G401.6 (cell line): ENCODE results near the gene PAGR1.
"Not testable (repeated sequence)": the region's sequence is repeated elsewhere in the genome, so short reads cannot be mapped to it uniquely, and the experiment has no call there.

ENCODE experiments used
- FAIRE-seq: peaks from 2 replicates; lab custom pipeline; 2012; peaks lifted over from hg19 to GRCh38; lab: Jason Lieb, UNC

The PAGR1 gene

DNA sequence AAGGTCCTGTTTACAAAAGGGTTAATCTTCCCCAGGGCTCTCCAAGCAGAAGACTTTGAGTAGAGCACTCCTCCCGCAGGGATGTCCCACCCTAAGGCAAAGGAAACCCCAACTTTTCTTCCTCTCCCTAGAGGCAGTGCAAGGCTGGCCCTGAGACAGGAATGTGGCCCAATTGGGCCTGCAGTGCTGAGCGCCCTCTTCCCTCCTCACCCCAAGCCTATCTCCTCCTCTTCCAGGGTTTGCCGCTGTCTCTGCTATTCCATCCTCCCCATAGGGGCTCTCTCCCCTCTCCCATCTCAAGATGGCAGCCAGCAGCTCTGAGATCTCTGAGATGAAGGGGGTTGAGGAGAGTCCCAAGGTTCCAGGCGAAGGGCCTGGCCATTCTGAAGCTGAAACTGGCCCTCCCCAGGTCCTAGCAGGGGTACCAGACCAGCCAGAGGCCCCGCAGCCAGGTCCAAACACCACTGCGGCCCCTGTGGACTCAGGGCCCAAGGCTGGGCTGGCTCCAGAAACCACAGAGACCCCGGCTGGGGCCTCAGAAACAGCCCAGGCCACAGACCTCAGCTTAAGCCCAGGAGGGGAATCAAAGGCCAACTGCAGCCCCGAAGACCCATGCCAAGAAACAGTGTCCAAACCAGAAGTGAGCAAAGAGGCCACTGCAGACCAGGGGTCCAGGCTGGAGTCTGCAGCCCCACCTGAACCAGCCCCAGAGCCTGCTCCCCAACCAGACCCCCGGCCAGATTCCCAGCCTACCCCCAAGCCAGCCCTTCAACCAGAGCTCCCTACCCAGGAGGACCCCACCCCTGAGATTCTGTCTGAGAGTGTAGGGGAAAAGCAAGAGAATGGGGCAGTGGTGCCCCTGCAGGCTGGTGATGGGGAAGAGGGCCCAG lies 3.0 kb upstream of the PAGR1 start:
- no peak for FAIRE-seq

DNA sequence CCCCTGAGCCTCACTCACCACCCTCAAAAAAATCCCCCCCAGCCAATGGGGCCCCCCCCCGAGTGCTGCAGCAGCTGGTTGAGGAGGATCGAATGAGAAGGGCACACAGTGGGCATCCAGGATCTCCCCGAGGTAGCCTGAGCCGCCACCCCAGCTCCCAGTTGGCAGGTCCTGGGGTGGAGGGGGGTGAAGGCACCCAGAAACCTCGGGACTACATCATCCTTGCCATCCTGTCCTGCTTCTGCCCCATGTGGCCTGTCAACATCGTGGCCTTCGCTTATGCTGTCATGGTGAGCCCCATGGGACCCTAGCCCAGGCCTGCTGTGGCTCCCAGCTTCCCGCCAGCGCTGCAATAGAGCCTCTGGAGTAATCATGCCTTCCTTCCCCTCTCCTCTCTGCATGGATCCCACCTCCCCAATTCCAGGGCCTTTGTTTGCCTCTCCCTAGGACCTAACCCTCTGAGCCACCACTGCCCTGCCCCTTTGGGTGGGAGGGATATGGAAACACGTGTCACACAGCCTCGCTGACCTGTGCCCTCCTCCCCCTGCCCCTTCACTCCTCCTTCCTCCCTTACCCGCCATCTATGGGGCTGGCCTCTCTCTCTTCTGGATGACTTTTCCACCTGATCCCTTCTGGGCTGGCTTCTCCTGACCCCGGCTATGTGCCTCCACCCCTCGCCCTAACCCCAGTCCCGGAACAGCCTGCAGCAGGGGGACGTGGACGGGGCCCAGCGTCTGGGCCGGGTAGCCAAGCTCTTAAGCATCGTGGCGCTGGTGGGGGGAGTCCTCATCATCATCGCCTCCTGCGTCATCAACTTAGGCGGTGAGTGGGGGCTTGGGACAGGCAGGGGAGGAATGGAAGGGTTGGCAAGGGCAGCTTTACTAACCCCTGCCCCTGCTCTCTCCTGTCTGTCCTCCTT lies 2.0 kb upstream of the PAGR1 start:
- no peak for FAIRE-seq

DNA sequence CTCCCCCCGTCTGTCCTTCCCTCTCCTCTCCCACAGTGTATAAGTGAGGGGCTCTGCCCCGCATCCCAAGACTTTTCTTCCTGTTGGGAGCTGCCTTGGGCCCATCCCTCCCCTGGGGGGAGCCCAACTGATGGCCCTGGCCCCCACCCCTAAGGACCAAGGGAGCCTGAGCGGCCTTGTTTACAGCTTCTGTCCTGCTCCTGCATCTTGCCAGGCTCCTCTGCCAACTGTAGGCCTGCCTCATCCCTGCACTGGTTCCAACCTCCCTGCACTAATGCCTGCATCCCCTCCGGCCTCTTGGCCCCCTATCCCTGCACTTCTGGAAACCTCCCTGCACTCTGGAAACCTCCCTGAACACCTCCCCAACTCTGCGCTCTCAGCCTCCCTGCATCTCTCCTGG lies 1.4 kb upstream of the PAGR1 start:
- no peak for FAIRE-seq

DNA sequence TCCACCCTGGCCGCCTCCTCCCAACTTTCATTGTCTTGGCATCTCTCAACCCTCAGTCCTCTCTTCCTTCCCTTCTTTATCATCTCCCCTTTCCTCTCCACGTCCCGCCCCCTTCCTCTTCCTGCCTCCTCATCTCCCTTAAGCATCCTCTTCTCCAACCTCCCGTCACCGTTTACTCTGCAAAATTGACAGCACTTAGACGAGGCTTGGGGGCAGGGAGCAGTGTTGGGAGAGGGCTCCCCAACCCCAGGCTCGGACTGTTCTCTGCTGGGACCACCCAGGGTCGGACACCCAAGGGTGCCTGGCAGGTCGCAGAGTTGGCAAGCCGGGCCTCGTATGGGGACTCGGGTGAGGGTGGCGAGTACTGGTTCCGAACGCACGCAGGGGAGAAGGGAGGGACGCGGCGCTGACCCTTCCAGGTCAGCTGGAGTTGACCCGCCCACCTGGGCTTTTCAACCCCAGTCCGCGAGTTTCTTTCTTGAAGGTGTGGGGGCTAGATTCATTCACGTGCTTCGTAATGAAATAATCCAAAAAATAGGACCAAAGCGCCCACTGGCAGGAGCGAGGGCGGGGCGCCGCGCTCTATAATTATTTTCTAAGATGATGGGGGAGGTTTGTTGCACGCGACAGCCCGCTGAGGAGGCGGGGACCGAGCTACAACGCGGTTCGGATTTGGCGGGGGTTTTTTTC lies 775 bp upstream of the PAGR1 start:
- FAIRE-seq = no peak

DNA sequence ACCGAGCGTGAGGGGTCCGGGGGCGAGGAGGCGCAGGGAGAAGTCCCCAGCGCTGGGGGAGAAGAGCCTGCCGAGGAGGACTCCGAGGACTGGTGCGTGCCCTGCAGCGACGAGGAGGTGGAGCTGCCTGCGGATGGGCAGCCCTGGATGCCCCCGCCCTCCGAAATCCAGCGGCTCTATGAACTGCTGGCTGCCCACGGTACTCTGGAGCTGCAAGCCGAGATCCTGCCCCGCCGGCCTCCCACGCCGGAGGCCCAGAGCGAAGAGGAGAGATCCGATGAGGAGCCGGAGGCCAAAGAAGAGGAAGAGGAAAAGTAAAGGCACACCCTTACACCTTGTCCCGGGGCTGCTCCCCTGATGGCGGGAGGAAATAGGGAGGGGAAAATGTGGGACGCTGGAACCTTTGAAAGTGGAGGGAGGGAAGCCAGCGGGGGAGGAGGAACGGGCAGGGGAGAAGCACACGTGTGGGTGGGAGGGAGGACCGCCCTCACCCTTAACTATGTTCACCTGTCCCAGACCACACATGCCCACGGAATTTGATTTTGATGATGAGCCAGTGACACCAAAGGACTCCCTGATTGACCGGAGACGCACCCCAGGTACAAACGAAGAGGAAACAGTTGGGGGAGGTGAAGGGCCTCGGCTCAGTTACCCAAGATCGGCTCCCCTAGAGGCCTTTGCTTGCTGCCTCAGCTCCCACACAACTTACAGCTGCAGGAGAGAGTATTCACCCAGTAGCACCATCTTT lies 916 bp downstream of the PAGR1 start:
- no peak for FAIRE-seq

DNA sequence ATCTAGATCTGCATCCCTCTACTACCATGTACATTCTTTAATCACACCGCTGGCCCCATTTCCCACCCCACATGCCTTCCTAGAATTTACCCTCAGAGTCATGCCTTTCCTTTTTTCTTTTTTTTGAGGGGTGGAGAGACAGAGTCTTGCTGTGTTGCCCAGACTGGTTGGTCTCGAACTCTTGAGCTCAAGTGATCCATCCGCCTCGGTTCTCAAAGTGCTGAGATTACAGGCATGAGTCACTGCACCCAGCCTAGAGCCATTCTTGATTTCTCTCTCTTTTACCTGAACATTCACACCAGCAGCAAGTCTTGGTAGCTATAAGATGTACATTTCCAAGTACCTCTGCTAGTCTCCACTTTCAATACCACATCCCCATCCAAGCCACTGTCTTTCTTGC lies 2.1 kb downstream of the PAGR1 start:
- no peak for FAIRE-seq

DNA sequence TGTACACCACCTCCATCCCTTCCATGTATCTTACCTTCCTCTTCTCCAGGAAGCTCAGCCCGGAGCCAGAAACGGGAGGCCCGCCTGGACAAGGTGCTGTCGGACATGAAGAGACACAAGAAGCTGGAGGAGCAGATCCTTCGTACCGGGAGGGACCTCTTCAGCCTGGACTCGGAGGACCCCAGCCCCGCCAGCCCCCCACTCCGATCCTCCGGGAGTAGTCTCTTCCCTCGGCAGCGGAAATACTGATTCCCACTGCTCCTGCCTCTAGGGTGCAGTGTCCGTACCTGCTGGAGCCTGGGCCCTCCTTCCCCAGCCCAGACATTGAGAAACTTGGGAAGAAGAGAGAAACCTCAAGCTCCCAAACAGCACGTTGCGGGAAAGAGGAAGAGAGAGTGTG lies 3.6 kb downstream of the PAGR1 start:
- FAIRE-seq = no peak

DNA sequence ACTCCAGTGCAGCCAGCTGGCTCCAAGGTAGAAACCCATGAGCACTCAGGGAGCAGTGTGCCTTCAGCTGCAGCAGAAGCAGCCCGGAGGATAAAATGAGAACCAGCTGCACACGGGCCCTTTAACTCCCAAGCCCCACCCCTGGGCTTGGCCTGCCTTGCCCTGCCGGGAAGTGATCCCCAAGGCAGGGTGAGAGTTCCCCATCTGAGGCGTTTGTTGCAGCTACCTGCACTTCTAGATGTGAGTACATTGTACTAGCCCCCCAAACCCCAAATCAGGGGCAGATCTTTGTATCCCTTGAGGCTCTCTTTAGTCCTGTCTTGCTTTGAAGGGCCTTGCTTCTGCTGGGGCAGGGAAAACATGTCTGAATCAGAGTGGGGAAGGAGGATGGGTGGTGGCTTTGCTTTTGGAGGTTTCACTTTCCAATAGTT lies 4.3 kb downstream of the PAGR1 start, which contains the start of gene MVP:
Gene MVP, plus strand, starts transcription at position 192 of the 431 bp plus-strand sequence. CDS start 10,088 bp downstream, outside the sequence.
- peak; percentile 75 for FAIRE-seq

DNA sequence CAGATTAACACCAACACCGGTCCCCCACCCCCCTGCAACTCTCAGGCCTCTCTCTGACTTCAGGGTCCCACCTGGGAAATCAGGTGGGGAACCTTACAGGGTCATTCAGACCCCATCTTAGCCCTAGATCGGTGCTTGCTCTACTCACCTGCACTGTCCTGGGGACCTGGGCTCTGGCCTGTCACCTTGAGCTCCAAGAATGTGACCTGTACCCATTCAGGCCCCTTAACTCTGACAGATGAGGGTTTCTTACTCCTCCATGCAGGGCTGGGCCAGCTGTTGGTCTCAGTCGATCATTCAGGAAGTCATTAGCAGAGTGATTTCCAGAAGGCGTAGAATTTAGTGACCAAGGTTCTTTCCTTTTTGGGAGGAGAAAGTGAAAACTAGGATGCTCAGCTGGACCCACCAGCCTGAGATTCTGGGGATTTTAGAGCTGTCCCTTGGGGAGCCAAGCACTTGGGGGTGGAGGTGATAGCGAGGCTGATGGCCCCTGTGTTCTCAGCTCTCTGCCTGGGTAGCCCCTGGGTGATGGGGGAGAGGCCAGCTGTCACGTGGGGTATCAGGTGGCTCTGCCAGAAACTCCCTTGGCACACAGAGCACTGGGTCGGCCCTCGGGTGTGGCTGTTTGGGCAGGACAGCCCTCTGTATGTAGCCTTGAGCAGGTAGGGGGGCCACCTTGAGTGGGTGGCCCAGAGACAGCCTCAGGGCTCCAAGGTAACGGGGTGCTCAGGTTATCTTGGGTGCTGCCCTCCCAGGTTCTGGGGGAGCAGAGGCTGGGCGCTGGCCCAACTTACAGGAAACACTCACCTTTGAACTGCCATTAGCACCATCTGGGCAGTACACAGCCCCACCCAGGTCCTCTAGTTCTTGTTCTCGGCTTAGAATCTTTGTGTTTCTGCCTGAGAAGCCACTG lies 5.0 kb downstream of the PAGR1 start:
- FAIRE-seq = no peak

DNA sequence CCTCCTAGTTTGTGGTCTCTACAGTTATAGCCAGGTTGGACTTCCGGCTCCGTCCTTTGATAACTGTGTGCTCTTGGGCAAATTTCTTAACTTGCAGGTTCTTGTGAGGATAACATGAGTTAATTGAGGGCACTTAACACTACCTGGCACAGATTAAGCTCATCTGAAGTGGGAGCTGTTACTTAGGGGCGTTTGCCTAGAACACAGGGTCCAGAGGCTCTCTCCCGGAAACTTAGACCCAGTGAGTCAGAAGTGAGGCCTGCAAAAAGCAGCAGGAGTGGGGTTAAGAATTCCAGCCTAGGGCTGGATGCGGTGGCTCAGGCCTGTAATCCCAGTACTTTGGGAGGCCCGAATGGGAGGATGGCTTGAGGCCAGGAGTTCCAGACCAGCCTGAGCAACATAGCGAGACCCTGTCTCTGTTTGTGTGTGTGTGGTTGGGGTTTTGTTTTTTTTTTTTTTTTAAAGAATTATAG lies 5.7 kb downstream of the PAGR1 start:
- FAIRE-seq = no peak

DNA sequence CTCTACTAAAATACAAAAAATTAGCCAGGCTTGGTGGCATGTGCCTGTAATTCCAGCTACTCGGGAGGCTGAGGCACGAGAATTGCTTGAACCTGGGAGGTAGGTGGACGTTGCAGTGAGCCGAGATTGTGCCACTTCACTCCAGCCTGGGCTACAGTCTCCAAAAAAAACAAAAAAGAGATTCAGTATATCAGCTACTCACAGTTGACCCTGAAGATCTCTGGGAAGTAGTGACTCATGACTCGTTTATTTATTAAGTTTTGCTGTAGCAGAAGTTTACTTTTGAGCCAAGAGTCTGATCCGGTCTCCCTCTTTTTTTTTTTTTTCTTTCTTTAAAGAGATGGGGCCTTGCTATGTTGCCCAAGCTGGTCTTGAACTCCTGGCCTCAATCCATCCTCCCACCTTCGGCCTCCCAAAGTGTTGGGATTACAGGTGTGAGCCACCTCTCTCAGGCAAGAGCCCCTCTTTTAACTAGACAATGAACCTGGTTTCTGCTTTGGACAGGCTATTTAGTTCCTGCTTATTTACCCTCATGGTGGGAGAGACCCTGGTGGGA lies 8.7 kb downstream of the PAGR1 start:
- no peak for FAIRE-seq

DNA sequence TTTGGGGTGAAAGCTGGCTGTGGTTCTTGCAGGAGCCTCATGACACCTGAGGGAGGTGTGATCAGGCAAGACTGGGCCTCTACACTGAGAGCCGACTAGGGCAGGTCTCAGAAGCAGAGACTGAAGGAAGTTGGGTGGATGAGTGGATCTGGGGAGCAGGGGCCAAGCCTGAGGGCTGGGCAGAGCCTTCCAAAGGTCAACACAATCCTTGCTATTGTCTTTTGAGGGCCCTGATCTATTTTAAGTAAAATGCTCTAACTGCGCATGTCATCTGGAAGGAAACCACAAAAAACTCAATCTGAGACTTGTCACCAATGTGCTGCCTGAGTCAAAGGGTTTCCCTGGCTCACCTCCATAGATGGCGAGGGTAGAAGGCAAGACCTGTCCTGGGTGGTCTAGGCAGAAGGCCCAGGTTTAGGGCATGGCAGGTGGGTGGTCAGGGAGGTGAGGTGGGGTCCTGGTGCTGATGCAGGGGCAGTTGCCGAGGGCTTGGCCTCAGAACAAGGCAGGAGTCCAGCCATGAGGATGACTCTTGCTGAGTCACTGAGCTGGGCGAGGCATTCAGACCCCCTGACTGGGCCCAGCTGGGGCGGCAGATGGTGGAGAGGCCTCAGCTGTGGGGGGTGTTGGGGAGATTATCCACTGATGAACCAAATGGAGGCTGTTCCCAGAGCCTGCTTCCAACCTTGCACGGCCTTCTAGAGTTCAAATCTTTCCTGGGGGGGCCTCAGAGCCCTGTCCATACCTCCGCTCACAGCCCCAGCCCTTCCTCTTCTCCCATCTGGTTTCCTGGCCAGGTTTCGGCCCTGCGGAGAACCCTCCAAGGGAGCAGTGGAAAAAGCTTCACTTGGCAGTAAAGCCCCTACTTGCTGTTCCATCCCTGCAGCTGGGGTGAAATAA lies 9.4 kb downstream of the PAGR1 start:
- FAIRE-seq = no peak

DNA sequence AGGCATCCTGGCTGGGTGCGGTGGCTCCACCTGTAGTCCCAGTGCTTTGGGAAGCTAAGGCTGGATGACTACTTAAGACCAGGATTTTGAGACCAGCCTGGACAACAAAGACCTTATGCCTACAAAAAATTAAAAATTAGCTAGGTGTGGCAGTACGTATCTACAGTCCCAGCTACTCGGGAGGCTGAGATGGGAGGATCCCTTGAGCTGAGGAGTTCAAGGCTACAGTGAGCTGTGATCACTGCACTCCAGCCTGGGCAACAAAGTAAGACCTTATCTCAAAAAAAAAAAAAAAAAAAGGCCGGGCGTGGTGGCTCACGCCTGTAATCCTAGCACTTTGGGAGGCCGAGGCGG lies 10.4 kb downstream of the PAGR1 start:
- FAIRE-seq = no peak

DNA sequence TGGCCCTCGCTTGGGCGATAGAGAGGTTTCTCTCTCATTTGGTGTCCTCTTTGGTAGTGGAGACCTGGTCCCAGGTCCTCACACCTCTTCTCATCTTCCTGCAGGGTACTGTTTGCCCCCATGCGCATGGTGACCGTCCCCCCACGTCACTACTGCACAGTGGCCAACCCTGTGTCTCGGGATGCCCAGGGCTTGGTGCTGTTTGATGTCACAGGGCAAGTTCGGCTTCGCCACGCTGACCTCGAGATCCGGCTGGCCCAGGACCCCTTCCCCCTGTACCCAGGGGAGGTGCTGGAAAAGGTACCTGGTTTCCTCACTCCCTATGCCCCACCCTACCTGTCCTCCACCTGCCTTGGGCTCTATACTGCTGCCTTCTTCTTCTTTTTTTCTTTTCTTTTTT lies 14.8 kb downstream of the PAGR1 start:
- FAIRE-seq = no peak

DNA sequence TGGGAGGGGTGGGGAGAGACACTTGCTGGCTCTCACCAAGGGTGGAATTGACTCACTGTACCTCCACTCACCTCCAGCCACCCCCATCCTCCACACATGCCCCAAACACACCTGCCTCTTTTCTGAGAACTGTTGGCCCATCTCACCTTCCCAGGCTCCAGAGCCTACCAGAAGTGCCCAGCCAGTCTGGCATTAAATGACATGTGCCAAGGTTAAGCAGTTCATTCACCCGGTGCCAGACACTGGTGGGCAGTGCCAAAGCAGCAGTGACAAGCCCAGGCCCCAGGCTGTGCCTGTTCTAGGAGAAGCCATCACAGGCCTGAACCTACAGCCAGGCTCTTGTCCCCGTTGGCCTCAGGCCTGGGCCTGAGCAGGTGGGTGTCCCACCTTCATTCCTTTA lies 15.5 kb downstream of the PAGR1 start:
- FAIRE-seq = no peak

DNA sequence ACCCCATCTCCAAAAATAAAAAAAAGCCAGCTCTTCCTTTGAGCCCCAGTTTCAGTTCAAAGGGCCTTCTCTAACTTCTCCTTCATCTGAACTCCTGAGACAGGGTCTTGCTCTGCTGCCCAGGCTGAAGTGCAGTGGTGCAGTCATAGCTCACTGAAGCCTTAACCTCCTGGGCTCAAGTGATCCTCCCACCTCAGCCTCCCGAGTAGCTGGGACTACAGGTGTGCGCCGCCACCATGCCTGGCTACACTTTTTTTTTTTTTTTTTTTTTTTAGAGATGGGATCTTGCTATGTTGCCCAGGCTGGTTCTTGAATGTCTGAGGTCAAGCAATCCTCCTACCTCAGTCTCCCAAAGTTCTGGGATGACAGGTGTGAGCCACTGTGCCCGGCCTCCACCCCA lies 17.3 kb downstream of the PAGR1 start:
- not testable (repeated sequence) for FAIRE-seq

DNA sequence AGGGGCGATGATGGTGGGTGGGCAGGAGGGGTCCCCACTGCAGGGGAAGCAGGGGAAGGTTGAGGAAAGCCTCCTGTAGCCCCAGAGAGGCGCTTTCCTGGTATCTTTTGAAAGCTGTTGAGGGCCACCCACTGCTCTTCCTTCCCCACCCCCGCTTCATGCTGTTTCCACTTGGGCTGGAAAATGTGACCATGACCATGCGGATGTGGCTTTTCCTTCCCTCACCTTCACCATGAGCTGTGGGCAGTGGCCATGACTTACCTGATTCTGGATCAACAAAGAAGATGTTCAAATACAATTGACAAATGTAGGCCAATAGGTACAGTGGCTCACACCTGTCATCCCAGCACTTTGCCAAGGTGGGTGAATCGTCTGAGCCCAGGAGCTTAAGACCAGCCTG lies 18.1 kb downstream of the PAGR1 start:
- no peak for FAIRE-seq

DNA sequence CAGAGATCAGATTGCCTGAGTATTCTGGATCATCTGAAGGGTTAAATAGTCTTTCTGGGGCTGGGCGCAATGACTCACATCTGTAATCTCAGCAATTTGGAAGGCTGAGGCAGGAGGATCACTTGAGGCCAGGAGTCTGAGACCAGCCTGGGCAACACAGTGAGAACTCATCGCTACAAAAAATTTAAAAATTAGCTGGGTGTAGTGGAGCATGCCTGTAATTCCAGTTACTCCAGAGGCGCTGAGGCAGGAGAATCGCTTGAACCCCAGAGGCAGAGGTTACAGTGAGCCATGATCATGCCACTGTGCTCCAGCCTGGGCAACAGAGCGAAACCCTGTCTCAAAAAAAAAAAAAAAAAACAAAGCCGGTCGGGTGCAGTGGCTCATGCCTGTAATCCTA lies 20.0 kb downstream of the PAGR1 start:
- no peak for FAIRE-seq

DNA sequence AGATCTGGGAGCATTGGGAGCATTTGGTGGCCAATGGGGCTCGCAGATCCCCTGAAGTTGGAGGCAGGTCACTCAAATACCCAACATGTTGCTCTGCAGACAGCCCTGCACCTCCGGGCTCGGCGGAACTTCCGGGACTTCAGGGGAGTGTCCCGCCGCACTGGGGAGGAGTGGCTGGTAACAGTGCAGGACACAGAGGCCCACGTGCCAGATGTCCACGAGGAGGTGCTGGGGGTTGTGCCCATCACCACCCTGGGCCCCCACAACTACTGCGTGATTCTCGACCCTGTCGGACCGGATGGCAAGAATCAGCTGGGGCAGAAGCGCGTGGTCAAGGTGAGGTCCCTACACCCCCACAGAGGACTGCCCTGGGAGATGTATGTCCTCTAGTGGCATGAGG lies 20.7 kb downstream of the PAGR1 start:
- no peak for FAIRE-seq
